Vagina (tissue), 2 donors: Measurements from ENCODE around the gene TRPM2.

Experiments used
- CTCF ChIP-seq, 3 experiments: fragments of 450-650 bp in 2 of 3; fragments of 200-600 bp in 1 of 3; sonication (generic) in 1 of 3; IDR thresholded peaks; one replicate each; pipeline ENCODE4 v1.5.1; 2017 to 2019; ENCODE audit warnings: antibody characterized with exemption in 3 of 3, mild to moderate bottlenecking in 2 of 3, moderate library complexity in 2 of 3
- POLR2AphosphoS5 ChIP-seq, 2 donors: sonication (generic); formaldehyde crosslinking; IDR thresholded peaks; one replicate each; pipeline ENCODE4 v1.9.0; 2017; ENCODE audit warnings: antibody characterized with exemption in 2 of 2, mild to moderate bottlenecking in 2 of 2, low read depth in 1 of 2; ENCODE audit not compliant: insufficient read depth in 1 of 2

GRCh38 chr21:44374601-44375280 lies 21.3 kb downstream of the TRPM2 start:
- TF ChIP-seq CTCF (IDR thresholded peaks at IDR 0.05) (no peak), POLR2AphosphoS5 (IDR thresholded peaks at IDR 0.05; ENCODE audit: insufficient read depth in 1 of 2, low read depth in 1 of 2) (no peak)
